HG03066 (cell line): ENCODE data around the gene OR2F1.
"Not testable (repeated sequence)": the region's sequence is repeated elsewhere in the genome, so short reads cannot be mapped to it uniquely, and the experiment has no call there.

Experiments used
- ATAC-seq: cut with Tn5 transposase; IDR thresholded peaks from one replicate; pipeline ENCODE4 v1.9.1; 2021; ENCODE audit warnings: low read depth; ENCODE audit not compliant: unreplicated experiment

OR2F1 gene

GRCh38 chr7:144006029-144006691, 51.5 kb downstream of the OR2F1 start:
- ATAC-seq, result no peak

GRCh38 chr7:144006692-144007042, 52.0 kb downstream of the OR2F1 start:
- no peak for ATAC-seq

- no peak for ATAC-seq
Observed at GRCh38 chr7:144009361-144009760, 54.7 kb downstream of the OR2F1 start.

GRCh38 chr7:144010061-144010460, 55.4 kb downstream of the OR2F1 start:
- ATAC-seq, result not testable (repeated sequence)

GRCh38 chr7:144010821-144011220, 56.2 kb downstream of the OR2F1 start:
- ATAC-seq, result not testable (repeated sequence)

GRCh38 chr7:144011458-144012230, 57.0 kb downstream of the OR2F1 start:
- no peak for ATAC-seq
